H1 (cell line): ENCODE measurements around the gene MUS81. TPM values are rescaled to one million over a fixed set of nuclear protein-coding genes. Genes with fewer than 3 reads are reported as not detected.

Source experiments
- CTCF ChIA-PET: fragments of 300-600 bp; sonication (Branson Sonifier 250); formaldehyde crosslinking; loops from one replicate; lab custom pipeline; 2021; ENCODE audit not compliant: partially characterized antibody; lab: Charles Lee
- POLR2A ChIA-PET: fragments of 300-600 bp; sonication (Branson Sonifier 250); formaldehyde crosslinking; loops from one replicate; lab custom pipeline; 2021; ENCODE audit warnings: inconsistent platforms; ENCODE audit not compliant: partially characterized antibody; lab: Charles Lee
- DNase-seq, 2 experiments: peaks; one replicate each; pipeline versions ENCODE4 v3.0.0 to v3.0.0-alpha.2; 2010 to 2022; ENCODE audit warnings: low spot score in 2 of 2, low read depth in 1 of 2, mixed read lengths in 1 of 2
- FAIRE-seq: peaks from 2 replicates; lab custom pipeline; 2011; peaks lifted over from hg19 to GRCh38; lab: Jason Lieb, UNC
- H2AFZ ChIP-seq: 2 replicates; pipeline ENCODE4 v1.8.1; 2012; ENCODE audit warnings: low read length, inconsistent platforms
- H2AK5ac ChIP-seq: 2 replicates; pipeline ENCODE4 v1.6.1; 2013; ENCODE audit warnings: low read depth, low read length
- H2BK120ac ChIP-seq: replicated peaks from 2 replicates; pipeline ENCODE3; 2013; ENCODE audit warnings: low read depth, low read length, inconsistent platforms
- H2BK12ac ChIP-seq: 2 replicates; pipeline ENCODE4 v1.6.1; 2013; ENCODE audit warnings: low read depth, low read length
- H2BK15ac ChIP-seq: 2 replicates; pipeline ENCODE4 v1.6.1; 2013; ENCODE audit warnings: low read length
- H2BK20ac ChIP-seq: 2 replicates; pipeline ENCODE4 v1.6.1; 2013; ENCODE audit warnings: low read length
- H2BK5ac ChIP-seq: 2 replicates; pipeline ENCODE4 v1.6.1; 2013; ENCODE audit warnings: low read depth, low read length
- H3K14ac ChIP-seq: 2 replicates; pipeline ENCODE4 v1.6.1; 2013; ENCODE audit warnings: inconsistent platforms; ENCODE audit not compliant: insufficient read length
- H3K18ac ChIP-seq: 2 replicates; pipeline ENCODE4 v1.6.1; 2013; ENCODE audit warnings: low read length; ENCODE audit errors: extremely low read depth
- H3K23ac ChIP-seq: 2 replicates; pipeline ENCODE4 v1.6.1; 2013; ENCODE audit warnings: inconsistent platforms; ENCODE audit not compliant: insufficient read length
- H3K23me2 ChIP-seq: 2 replicates; pipeline ENCODE4 v1.6.1; 2013; ENCODE audit warnings: low read depth, low read length
- H3K27ac ChIP-seq: 2 replicates; pipeline ENCODE4 v1.6.1; 2011; ENCODE audit warnings: low read depth, low read length, inconsistent platforms
- H3K27me3 ChIP-seq, 4 experiments: replicated peaks in 1 of 4; 1 replicate in 1 of 4; 2 replicates in 3 of 4; pipeline versions ENCODE4 v1.6.1 to v1.8.1; 2011 to 2013; ENCODE audit warnings: low read length in 3 of 4, mild to moderate bottlenecking in 3 of 4, inconsistent platforms in 2 of 4, mixed read lengths in 2 of 4, moderate library complexity in 1 of 4; ENCODE audit not compliant: control insufficient read depth in 3 of 4, insufficient read depth in 3 of 4; ENCODE audit errors: extremely low read depth in 1 of 4
- H3K36me3 ChIP-seq, 4 experiments: 2 replicates each; pipeline versions ENCODE4 v1.6.1 to v1.8.1; 2011 to 2013; ENCODE audit warnings: mild to moderate bottlenecking in 4 of 4, low read length in 3 of 4, moderate library complexity in 2 of 4, control low read depth in 1 of 4, inconsistent platforms in 1 of 4; ENCODE audit not compliant: insufficient read depth in 4 of 4, control insufficient read depth in 2 of 4
- H3K4ac ChIP-seq: replicated peaks from 2 replicates; pipeline ENCODE3; 2013; ENCODE audit warnings: low read length, low read depth, mixed read lengths, inconsistent platforms; ENCODE audit not compliant: insufficient read length
- H3K4me1 ChIP-seq, 4 experiments: replicated peaks in 1 of 4; 1 replicate in 1 of 4; 2 replicates in 3 of 4; pipeline versions ENCODE4 v1.6.1 to v1.8.1; 2011 to 2013; ENCODE audit warnings: low read length in 3 of 4, inconsistent platforms in 2 of 4, mixed read lengths in 1 of 4; ENCODE audit not compliant: insufficient read depth in 4 of 4, control insufficient read depth in 3 of 4
- H3K4me2 ChIP-seq, 2 experiments: 2 replicates each; pipeline versions ENCODE4 v1.6.1 to v1.8.1; 2011 to 2013; ENCODE audit warnings: low read depth in 2 of 2, low read length in 2 of 2, control low read depth in 1 of 2, inconsistent platforms in 1 of 2, mild to moderate bottlenecking in 1 of 2; ENCODE audit not compliant: insufficient read depth in 1 of 2
- H3K4me3 ChIP-seq, 4 experiments: fragments of 200-600, 300-600 bp in 1 of 4; sonication (generic), shearing (Covaris generic), sonication (Bioruptor Twin) in 1 of 4; 2 replicates each; pipeline versions ENCODE4 v1.5.1 to v1.8.1; 2011 to 2016; ENCODE audit warnings: low read length in 4 of 4, low read depth in 3 of 4, control low read depth in 2 of 4, inconsistent platforms in 2 of 4, mild to moderate bottlenecking in 2 of 4, mixed read lengths in 1 of 4, moderate library complexity in 1 of 4; ENCODE audit not compliant: insufficient read depth in 2 of 4; ENCODE audit errors: extremely low read depth in 1 of 4
- H3K56ac ChIP-seq: replicated peaks from 2 replicates; pipeline ENCODE3; 2013; ENCODE audit warnings: low read depth, mild to moderate bottlenecking, mixed read lengths, low read length, inconsistent platforms; ENCODE audit not compliant: insufficient read length
- H3K79me1 ChIP-seq: 2 replicates; pipeline ENCODE4 v1.6.1; 2013; ENCODE audit warnings: low read depth, low read length, control low read depth
- H3K79me2 ChIP-seq, 2 experiments: 2 replicates each; pipeline versions ENCODE4 v1.6.1 to v1.8.1; 2012 to 2013; ENCODE audit warnings: low read length in 2 of 2, mild to moderate bottlenecking in 2 of 2, inconsistent platforms in 1 of 2; ENCODE audit not compliant: insufficient read depth in 2 of 2, control insufficient read depth in 1 of 2
- H3K9ac ChIP-seq, 4 experiments: replicated peaks in 1 of 4; 1 replicate in 1 of 4; 2 replicates in 3 of 4; pipeline versions ENCODE4 v1.6.1 to v1.8.1; 2011 to 2013; ENCODE audit warnings: low read depth in 3 of 4, low read length in 3 of 4, control low read depth in 2 of 4, mild to moderate bottlenecking in 2 of 4, moderate library complexity in 2 of 4, inconsistent platforms in 1 of 4; ENCODE audit errors: extremely low read depth in 1 of 4
- H3K9me3 ChIP-seq, 2 experiments: 2 replicates each; pipeline versions ENCODE4 v1.6.1 to v1.8.1; 2012 to 2013; ENCODE audit warnings: mild to moderate bottlenecking in 2 of 2, moderate library complexity in 2 of 2, control low read depth in 1 of 2, inconsistent platforms in 1 of 2, low read depth in 1 of 2, low read length in 1 of 2, mixed read lengths in 1 of 2; ENCODE audit not compliant: insufficient read depth in 2 of 2
- H4K20me1 ChIP-seq, 2 experiments: replicated peaks in 1 of 2; 2 replicates each; pipeline versions ENCODE3 to v1.8.1; 2011 to 2013; ENCODE audit warnings: inconsistent platforms in 2 of 2, low read length in 2 of 2, mild to moderate bottlenecking in 1 of 2; ENCODE audit not compliant: insufficient read depth in 2 of 2, control insufficient read depth in 1 of 2
- H4K5ac ChIP-seq: 2 replicates; pipeline ENCODE4 v1.6.1; 2013; ENCODE audit warnings: low read length, low read depth, mixed read lengths, inconsistent platforms; ENCODE audit not compliant: insufficient read length
- H4K8ac ChIP-seq: 2 replicates; pipeline ENCODE4 v1.8.0; 2013; ENCODE audit warnings: mild to moderate bottlenecking, moderate library complexity, low read length, inconsistent platforms; ENCODE audit not compliant: insufficient read depth; ENCODE audit errors: extremely low read depth
- H4K91ac ChIP-seq: replicated peaks from 2 replicates; pipeline ENCODE3; 2013; ENCODE audit warnings: low read length, mixed read lengths, inconsistent platforms; ENCODE audit not compliant: insufficient read length
- BCL11A ChIP-seq, 2 experiments: IDR thresholded peaks; one replicate each; pipeline ENCODE4 v1.6.1; 2011; ENCODE audit warnings: low read depth in 2 of 2, low read length in 2 of 2, mild to moderate bottlenecking in 2 of 2
- HDAC6 ChIP-seq: IDR thresholded peaks from one replicate; pipeline ENCODE4 v1.7.1; 2012; ENCODE audit warnings: low read depth, mild to moderate bottlenecking, inconsistent platforms, low read length, moderate library complexity
- PHF8 ChIP-seq: fragments of 200-600 bp; sonication (generic); conservative IDR thresholded peaks from 2 replicates; pipeline ENCODE4 v1.7.1; 2012; ENCODE audit warnings: low read depth, mild to moderate bottlenecking, inconsistent platforms, low read length, moderate library complexity
- POLR2AphosphoS5 ChIP-seq: IDR thresholded peaks from 2 replicates; pipeline ENCODE4 v1.6.1; 2011; ENCODE audit warnings: low read depth, low read length
- SP4 ChIP-seq: IDR thresholded peaks from 2 replicates; pipeline ENCODE4 v1.6.1; 2012; ENCODE audit warnings: low read length, inconsistent platforms
- WGBS, 2 experiments: shearing (Covaris generic) in 1 of 2; methylation state at CpG; one replicate each; pipeline versions ENCODE4 v1.1.6 to v1.1.7; 2013 to 2015; ENCODE audit warnings: low lambda C conversion rate in 2 of 2, mixed read lengths in 2 of 2, inconsistent platforms in 1 of 2, low coverage in 1 of 2, missing lambda C conversion rate in 1 of 2; ENCODE audit not compliant: insufficient replicate concordance in 2 of 2, insufficient coverage in 1 of 2, insufficient read length in 1 of 2; ENCODE audit errors: extremely low coverage in 1 of 2, missing lambda C conversion rate in 1 of 2; 5-methylcytosine and 5-hydroxymethylcytosine counted together
- polyA plus RNA-seq, 7 experiments: library from polyadenylated mRNA; depleted of rRNA in 3 of 7; stranded (reverse) in 5 of 7; unstranded in 2 of 7; fragments of >200 nt in 5 of 7; fragments of 200-250 nt in 2 of 7; gene quantifications; 1 replicate in 5 of 7; 2 replicates in 1 of 7; 4 replicates in 1 of 7; pipeline versions ENCODE4 v1.2.1 to v1.2.3, GENCODE V29; 2011 to 2013; ENCODE audit warnings: missing spikeins in 2 of 7, mixed read lengths in 2 of 7
- total RNA-seq: library from RNA; stranded (reverse); fragmentation: NEBNext Ultra II Directional; extraction: Animal tissue kit (Norgen Biotek cat#: 25700); gene quantifications from 2 replicates; pipeline ENCODE4 v1.2.1, GENCODE V29; 2021
- TF ChIP-seq, protein P1 (sequence below), 3 experiments: IDR thresholded peaks; 1 replicate in 2 of 3; 2 replicates in 1 of 3; pipeline versions ENCODE4 v1.5.1 to v1.6.1; 2011; ENCODE audit warnings: low read length in 3 of 3, mild to moderate bottlenecking in 3 of 3, inconsistent platforms in 2 of 3, low read depth in 1 of 3, moderate library complexity in 1 of 3; ENCODE audit not compliant: insufficient read depth in 1 of 3; ENCODE audit errors: control extremely low read depth in 1 of 3

MUS81 gene
- total and polyA plus RNA-seq, 2 of the 8 experiments (the other 6 are each of a cell fraction or from before 2014, with no cell fraction given): 30.2 to 31.5 TPM

- H3K4ac ChIP-seq: no peak within 1 kb of the TSS
- H3K18ac ChIP-seq: peak within 1 kb of the TSS; percentile 87
- ChIA-PET POLR2A (interaction anchor here (0.7 to 39.7 kb wide), 18 partner anchors 9 to 383 kb away, joined by 3 to 1071 read pairs (median 3); partner anchors contain the start of genes BANF1, CFL1, EFEMP2 and KAT5), CTCF (interaction anchor here (0.6 to 19.6 kb wide), 49 partner anchors 11 to 380 kb away, joined by 3 to 283 read pairs (median 6); partner anchors contain the start of genes AP5B1, BANF1, CFL1 and CTSW)
- no peak within 1 kb of the TSS for H2BK120ac ChIP-seq
- peak within 1 kb of the TSS; percentile 94 to 97 for H3K4me2 ChIP-seq
- H4K20me1 ChIP-seq: peaks cover 7 to 9% of the 10 kb centered on the region in 2 experiments
- no peak within 1 kb of the TSS for H3K23ac ChIP-seq
- peaks cover 0 to 14% (median 8%) of the 10 kb centered on the region in 4 experiments; a peak in 6 of 7 replicates for H3K27me3 ChIP-seq
- DNase-seq (peak; percentile 87 to 98), FAIRE-seq (no peak)
- peak within 1 kb of the TSS; percentile 29; the same call in 1 of the 2 replicates for H2AFZ ChIP-seq
- peak within 1 kb of the TSS; percentile 59 for H3K56ac ChIP-seq
- H3K36me3 ChIP-seq: peaks cover 8 to 18% (median 15%) of the 10 kb centered on the region in 4 experiments; a peak in 7 of 8 replicates
- no peaks in the 10 kb centered on the region for H3K79me1 ChIP-seq
- peak within 1 kb of the TSS; percentile 95 for H4K91ac ChIP-seq
- peaks cover 0 to 4% of the 10 kb centered on the region in 2 experiments; a peak in 1 of 4 replicates for H3K79me2 ChIP-seq
- H3K4me3 ChIP-seq: peak within 1 kb of the TSS; percentile 73 to 84 (median 79)
- H3K4me1 ChIP-seq: peaks cover 0 to 27% (median 12%) of the 10 kb centered on the region in 4 experiments; a peak in 5 of 7 replicates
- H3K9ac ChIP-seq: peak within 1 kb of the TSS in 3 of 4 experiments; percentile 58 to 71 (median 69); a peak in 5 of 7 replicates
- H3K14ac ChIP-seq: no peak within 1 kb of the TSS
- no peak within 1 kb of the TSS for H2BK20ac ChIP-seq
- H4K8ac ChIP-seq: peak within 1 kb of the TSS; percentile 90; the same call in 1 of the 2 replicates
- H3K9me3 ChIP-seq: no peaks in the 10 kb centered on the region
- H2BK12ac ChIP-seq: no peak within 1 kb of the TSS; the same call in 1 of the 2 replicates
- peak within 1 kb of the TSS; percentile 92; the same call in 1 of the 2 replicates for H2BK15ac ChIP-seq
- no peak within 1 kb of the TSS for H2AK5ac ChIP-seq
- 2% methylated on average over 32 of the region's 57 CpGs; no CpG with 5 or more reads in 1 of the 2 experiments for WGBS, 2 experiments
- peaks cover 25% of the 10 kb centered on the region for H3K23me2 ChIP-seq
- H2BK5ac ChIP-seq: peak within 1 kb of the TSS; percentile 87
- H3K27ac ChIP-seq: peak within 1 kb of the TSS; percentile 75
- peak within 1 kb of the TSS; percentile 89 for H4K5ac ChIP-seq
- TF ChIP-seq PHF8 (peak; percentile 89), POLR2AphosphoS5 (peak; percentile 72), HDAC6 (no peak), BCL11A (IDR thresholded peaks at IDR 0.05; ENCODE audit: low read depth in 2 of 2, low read length in 2 of 2) (no peak), SP4 (no peak; the same call in 1 of the 2 replicates)
- TF ChIP-seq, protein P1, sequence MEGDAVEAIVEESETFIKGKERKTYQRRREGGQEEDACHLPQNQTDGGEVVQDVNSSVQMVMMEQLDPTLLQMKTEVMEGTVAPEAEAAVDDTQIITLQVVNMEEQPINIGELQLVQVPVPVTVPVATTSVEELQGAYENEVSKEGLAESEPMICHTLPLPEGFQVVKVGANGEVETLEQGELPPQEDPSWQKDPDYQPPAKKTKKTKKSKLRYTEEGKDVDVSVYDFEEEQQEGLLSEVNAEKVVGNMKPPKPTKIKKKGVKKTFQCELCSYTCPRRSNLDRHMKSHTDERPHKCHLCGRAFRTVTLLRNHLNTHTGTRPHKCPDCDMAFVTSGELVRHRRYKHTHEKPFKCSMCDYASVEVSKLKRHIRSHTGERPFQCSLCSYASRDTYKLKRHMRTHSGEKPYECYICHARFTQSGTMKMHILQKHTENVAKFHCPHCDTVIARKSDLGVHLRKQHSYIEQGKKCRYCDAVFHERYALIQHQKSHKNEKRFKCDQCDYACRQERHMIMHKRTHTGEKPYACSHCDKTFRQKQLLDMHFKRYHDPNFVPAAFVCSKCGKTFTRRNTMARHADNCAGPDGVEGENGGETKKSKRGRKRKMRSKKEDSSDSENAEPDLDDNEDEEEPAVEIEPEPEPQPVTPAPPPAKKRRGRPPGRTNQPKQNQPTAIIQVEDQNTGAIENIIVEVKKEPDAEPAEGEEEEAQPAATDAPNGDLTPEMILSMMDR (IDR thresholded peaks at IDR 0.05; ENCODE audit: control extremely low read depth in 1 of 3, insufficient read depth in 1 of 3, low read depth in 1 of 3, low read length in 3 of 3): peak in 2 of 3 experiments; percentile 80 to 84; a peak in 3 of 4 replicates
Measured at GRCh38 chr11:65888163-65888814, 28.1 kb downstream of the MUS81 start, which contains the start of gene FIBP. TSS of gene FIBP (minus strand) at chr11:65888471. CDS start at chr11:65888418, 53 bp downstream.
